Muscle of arm (tissue), 12 donors: ENCODE measurements around the gene MTRF1L. TPM values are rescaled to one million over a fixed set of nuclear protein-coding genes. Genes with fewer than 3 reads are reported as not detected.
"Not testable (repeated sequence)": the region's sequence is repeated elsewhere in the genome, so short reads cannot be mapped to it uniquely, and the experiment has no call there.

Experiments
- DNase-seq: peaks from one replicate; pipeline ENCODE4 v3.0.0-alpha.2; 2013
- polyA plus RNA-seq, 12 donors: library from polyadenylated mRNA; unstranded; fragments of 120-200 nt; gene quantifications; one replicate each; pipeline ENCODE4 v1.2.1, GENCODE V29; 2013; ENCODE audit not compliant: insufficient read length in 12 of 12

Gene MTRF1L
- polyA plus RNA-seq, 12 donors: 16.4 to 40.5 (median 22.0) TPM; not detected in 1

DNA sequence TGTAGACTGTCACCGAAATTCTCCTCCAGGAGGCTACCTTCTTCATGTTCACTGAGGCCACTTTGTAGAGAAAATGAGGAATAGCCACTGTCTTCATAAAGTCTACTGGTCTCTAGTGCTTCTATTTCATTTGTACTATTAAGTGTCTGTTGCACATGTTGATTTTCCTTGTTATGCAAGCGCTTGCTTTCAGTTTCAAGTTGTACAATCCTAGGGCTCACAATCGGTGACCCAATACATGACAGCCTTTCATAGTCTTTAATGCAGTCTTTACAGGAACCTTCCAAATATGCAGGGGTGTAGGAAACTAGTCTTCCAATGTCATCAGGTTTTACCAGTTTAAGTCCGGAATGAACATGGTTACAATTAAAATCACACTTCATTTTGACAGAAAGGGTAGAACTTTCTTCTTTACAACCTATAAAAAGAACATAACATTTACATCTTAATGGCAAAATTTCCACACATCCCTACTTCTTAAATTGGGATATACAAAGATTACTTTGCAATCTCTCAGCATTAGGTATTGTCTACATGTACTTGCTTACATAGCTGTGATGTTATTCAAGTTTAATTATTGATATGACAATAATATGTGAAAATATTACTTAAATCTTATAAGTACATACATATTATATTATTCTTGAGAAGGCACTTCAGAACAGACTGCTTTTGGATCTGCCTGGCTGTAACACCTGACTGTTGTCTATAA, 27.1 kb downstream of the MTRF1L start:
- no peak for DNase-seq

GRCh38 chr6:152973916-152974315, 28.6 kb downstream of the MTRF1L start:
- no peak for DNase-seq

GRCh38 chr6:152969688-152970418, 32.7 kb downstream of the MTRF1L start:
- DNase-seq: no peak

DNA sequence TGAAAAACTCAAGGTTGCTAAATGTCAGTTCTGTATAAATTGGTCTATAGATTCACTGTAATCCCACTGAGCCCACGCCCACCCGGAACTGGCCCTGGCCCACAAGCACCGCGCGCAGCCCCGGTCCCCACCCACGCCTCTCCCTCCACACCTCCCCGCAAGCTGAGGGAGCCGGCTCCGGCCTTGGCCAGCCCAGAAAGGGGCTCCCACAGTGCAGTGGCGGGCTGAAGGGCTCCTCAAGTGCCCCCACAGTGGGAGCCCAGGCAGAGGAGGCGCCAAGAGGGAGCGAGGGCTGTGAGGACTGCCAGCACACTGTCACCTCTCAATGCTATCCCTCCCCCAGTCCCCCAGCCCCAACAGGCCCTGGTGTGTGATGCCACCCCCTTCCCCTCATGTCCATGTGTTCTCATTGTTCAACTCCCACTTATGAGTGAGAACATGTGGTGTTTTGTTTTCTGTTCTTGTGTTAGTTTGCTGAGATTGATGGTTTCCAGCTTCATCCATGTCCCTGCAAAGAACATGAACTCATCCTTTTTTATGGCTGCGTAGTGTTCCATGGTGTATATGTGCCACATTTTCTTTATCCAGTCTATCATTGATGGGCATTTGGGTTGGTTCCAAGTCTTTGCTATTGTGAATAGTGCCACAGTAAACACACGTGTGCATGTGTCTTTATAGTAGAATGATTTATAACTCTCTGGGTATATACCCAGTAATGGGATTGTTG, 36.2 kb downstream of the MTRF1L start:
- not testable (repeated sequence) for DNase-seq

DNA sequence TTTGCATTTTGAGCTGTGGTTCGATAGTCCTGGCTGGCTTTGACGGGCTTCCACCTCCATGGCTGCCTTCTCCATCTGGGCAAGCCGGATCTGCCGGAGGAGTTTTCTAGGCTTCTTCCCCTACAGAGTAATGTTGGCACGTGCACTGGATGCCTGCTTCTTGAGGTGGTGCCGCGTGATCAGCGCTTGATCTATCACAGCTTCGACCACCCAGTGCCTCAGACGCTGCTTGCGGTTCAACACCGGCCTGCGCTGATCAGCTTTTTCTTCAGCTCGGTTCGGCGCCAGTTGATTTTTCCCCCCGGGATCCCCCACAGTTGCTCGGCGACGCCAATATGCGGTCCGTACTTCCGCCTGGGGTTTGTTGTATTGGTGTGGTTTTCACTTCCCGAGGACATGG, 43.2 kb downstream of the MTRF1L start:
- DNase-seq: no peak

DNA sequence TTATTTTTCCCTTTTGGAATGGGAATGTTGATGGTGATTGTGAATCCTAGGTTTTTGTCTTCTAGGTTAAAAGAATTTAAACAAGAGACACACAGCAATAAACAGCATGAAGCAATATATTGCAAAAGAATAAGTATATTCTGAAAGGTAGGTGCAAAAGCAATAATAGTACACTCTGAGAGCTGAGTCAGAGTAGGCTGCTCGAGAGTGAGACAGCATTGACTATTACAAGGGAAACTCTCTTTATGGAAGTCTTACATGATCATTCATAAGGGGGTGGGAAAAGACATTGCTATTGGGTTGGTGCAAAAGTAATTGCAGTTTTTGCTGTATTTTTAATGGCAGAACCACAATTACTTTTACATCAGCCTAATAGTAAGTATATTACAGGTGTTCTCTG, 44.7 kb downstream of the MTRF1L start:
- DNase-seq: no peak

DNA sequence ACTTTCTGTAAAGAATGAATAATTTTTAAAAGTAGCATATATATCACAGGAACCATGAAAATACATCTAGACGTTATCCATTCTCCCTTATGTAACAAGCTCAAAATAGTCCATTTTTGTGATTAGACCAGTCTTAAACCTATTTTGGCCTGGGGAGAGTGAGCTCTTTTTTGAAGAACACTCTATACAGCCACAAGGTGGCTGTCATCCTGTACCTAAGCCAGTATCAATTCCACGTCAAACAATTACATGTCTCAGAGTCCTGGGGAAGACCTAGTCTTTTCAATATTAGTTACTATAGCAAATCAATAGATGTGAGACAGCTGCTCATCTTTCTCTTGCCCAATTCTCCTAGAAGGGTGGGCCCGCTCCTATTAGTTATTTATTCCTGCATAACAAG, 48.1 kb downstream of the MTRF1L start:
- no peak for DNase-seq

DNA sequence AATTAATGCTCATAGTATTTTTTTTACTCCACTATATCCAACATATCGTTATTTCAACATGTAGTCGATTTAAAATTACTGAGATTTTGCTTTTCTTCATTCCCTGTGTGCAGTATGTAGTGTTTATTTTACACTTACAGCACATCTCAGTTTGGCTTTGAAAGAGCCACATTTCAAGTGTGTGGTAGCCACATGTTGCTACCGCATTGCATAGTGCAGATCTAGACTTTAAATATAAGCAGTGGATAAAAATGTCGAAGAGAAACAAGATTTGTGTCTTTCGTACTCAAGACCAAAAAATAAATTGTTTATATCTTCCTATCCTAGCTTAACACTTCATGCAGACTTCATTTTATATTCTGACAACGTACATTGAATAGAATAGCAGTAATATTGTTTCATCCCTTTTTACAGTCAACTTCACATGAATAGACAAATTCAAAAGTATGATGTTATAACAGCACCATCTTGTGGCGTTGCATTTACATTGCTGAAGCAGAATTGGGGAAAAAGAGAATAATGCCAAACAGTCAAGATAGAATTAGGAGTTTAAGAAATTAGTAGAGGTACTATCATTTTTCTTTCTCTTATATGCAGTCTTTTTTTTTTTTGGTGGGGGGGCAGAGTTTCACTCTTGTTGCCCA, 49.5 kb downstream of the MTRF1L start:
- DNase-seq: peak; percentile 15

DNA sequence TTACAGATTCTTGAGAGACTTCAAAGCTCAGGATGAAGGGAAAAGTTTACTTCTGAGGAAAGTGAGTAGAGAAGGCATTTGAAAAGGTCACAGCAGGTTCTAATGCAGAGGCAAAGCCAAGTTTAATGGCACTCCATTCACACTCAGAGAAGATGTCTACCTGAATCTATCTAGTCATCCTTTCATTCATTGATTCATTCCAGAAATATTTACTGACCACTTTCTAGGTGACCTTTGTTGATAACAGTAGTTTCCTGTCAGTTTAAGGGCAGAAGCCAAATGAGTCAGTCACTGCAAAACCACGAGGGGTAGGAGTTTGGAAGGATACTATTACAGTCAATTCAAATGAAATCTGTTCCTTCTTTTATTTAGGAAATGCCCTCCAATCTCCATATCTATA, 50.5 kb downstream of the MTRF1L start:
- DNase-seq: no peak

GRCh38 chr6:152950240-152950639, 52.3 kb downstream of the MTRF1L start:
- DNase-seq: no peak

- DNase-seq: peak; percentile 35
Observed at GRCh38 chr6:152948150-152948768, 54.2 kb downstream of the MTRF1L start.

GRCh38 chr6:152946995-152947394, 55.5 kb downstream of the MTRF1L start:
- DNase-seq: no peak

- DNase-seq: no peak
Observed at GRCh38 chr6:152946484-152946883, 56.0 kb downstream of the MTRF1L start.

- no peak for DNase-seq
Observed at GRCh38 chr6:152943260-152943897, 59.1 kb downstream of the MTRF1L start.

GRCh38 chr6:152942319-152942869, 60.1 kb downstream of the MTRF1L start:
- no peak for DNase-seq

- no peak for DNase-seq
Observed at GRCh38 chr6:152941746-152942145, 60.8 kb downstream of the MTRF1L start.
